ENCODE results near the gene CEP164.

DNA sequence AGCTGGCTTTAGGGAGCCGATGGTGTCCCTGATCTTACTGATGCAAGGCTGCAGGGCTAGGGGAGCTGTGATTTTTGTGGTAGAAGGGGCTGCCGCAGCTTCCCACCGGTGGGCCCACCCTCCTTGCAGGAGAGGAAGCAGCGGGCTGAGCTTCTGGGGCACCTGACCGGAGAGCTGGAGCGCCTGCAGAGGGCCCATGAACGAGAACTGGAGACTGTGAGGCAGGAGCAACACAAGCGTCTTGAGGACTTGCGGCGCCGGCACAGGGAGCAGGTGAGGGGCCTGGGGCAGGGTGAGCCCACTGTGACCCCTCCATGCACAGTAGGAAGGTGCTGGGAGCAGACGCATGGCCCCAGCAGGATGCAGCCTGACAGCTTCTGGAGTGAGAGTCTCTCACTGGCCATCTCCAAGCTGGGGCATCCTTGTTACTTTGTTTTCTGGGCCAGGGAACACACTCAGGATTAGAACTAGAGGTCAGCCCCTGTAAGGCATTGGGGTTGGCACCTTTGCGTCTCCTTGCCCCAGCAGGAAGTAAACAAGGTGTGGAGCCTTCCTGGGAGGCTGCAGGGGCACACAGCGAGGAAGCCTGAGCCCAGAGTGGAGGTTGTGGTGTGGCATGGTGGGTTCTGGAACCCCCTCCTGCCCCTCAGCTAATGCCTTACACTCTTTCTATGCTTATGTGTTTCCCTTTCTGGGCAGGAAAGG is 66.7 kb downstream of the CEP164 start:
- TF ChIP-seq CTCF (IDR thresholded peaks at IDR 0.05) (no peak), POLR2A (IDR thresholded peaks at IDR 0.05) (no peak), POLR2AphosphoS5 (IDR thresholded peaks at IDR 0.05) (no peak)
